GM10266 (cell line): Measurements from ENCODE around the gene UBA1.
A peak's percentile ranks its signal among the peaks of the same experiment; 100 is the strongest.

ENCODE experiments used
- DNase-seq: peaks from one replicate; pipeline ENCODE4 v3.0.0; 2012; ENCODE audit errors: extremely low spot score
- CTCF ChIP-seq: IDR thresholded peaks from 2 replicates; pipeline ENCODE4 v1.5.1; 2012; ENCODE audit warnings: mild to moderate bottlenecking, low read depth; ENCODE audit not compliant: control insufficient read depth, insufficient read depth; ENCODE audit errors: missing control alignments

UBA1 gene

GRCh38 chrX:47232197-47232802 lies 38.7 kb downstream of the UBA1 start:
- TF ChIP-seq CTCF: no peak
- no peak for DNase-seq

- peak; percentile 53 for DNase-seq
- TF ChIP-seq CTCF: no peak
Observed at GRCh38 chrX:47232803-47233332, 39.2 kb downstream of the UBA1 start, which contains the start of gene USP11. Gene USP11, plus strand, starts transcription at chrX:47233009. Its CDS starts 35 bp downstream, at chrX:47233044.

- DNase-seq: peak; percentile 88
- no peak for TF ChIP-seq CTCF
Observed at GRCh38 chrX:47233333-47234113, 39.9 kb downstream of the UBA1 start.

GRCh38 chrX:47234583-47234982 lies 41.0 kb downstream of the UBA1 start:
- no peak for TF ChIP-seq CTCF
- no peak for DNase-seq

- no peak for TF ChIP-seq CTCF
- DNase-seq: no peak
Observed at GRCh38 chrX:47235691-47236103, 42.1 kb downstream of the UBA1 start.

- TF ChIP-seq CTCF: no peak
- no peak for DNase-seq
Observed at GRCh38 chrX:47239199-47239598, 45.6 kb downstream of the UBA1 start.
